HCEC 1CT (cell line): ENCODE results near the gene SPATA6L.
"Not testable (repeated sequence)": the region's sequence is repeated elsewhere in the genome, so short reads cannot be mapped to it uniquely, and the experiment has no call there.

Source experiments
- DNase-seq: peaks from one replicate; pipeline ENCODE4 v3.0.0-alpha.2; 2017

The SPATA6L gene

DNA sequence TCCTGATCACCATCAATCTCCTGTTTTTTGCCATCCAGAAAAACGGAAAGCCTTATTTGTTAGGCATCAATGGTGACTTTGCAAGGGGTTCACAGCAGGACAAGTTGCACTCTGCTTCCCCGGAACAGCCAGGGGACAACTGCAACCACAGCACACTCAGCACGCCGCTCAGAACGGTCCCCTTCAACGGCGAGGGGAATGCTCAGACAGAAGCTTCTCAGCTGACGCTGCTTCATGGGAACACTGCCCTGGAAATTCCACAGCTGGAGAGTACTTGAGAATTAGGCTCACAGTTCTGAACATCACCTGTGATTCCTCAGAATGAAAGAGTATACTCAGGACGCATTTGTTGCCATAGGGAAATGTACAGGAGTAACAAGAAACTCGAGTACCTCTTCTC is 44.3 kb downstream of the SPATA6L start:
- no peak for DNase-seq

DNA sequence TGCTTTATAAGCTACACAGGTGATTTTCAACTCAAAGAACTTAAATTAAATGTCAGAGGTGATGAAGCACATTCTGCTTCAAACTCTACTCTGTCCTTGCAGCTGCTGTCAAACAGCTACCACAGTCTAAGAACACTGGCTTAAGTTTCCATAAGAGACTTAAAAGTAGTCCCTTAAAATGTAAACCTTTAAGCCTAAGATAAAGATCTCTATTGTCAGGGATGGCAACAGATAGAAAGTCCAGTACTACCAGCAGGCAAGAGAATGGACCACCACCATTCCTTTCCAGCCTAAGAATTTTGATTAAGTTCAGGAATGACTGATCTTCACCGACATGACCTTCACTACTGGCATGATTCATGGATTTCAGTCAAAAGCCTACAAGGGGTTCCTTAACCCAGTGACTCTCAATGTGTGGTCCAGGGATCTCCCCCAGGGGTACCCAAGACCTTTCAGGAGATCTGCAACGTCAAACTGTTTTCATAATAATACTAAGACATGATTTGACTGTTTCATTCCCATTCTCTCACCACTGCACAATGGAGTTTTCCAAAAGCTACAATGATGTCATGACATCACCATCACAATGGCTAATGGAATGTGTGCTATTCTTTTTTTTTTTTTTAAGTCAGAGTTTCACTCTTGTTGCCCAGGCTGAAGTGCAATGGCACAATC is 45.3 kb downstream of the SPATA6L start:
- no peak for DNase-seq

DNA sequence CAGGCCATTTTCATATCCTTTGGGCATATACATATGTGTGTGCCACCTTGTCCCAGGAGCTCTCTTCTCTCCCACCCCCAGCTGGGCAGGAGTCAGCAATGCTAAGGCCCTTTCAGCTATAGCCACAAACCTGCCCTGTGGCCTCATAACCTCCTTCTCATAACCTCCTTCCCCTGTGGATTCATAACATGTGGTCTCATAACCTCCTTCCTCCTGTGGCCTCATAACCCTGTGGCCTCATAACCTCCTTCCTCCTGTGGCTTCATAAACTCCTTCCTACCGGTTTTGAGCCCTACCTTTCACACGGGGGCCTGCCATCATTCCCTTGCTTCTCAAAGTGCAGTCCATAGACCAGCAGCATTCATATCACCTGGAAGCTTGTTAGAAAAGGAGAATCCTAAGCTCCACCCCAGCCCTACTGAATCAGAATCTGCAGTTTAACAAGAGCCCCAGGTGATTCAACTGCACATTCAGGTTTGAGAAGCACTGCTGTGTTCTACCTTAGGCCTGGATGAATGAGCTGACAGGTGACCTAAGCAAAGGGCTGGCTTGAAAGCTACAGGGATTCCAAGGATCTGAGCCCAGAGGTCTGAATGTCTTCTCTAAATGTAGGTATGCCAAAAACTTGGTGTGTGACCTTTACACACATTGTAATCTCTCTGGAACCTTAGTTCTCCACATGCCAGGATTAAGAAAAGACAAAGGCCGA is 46.1 kb downstream of the SPATA6L start:
- DNase-seq: no peak

DNA sequence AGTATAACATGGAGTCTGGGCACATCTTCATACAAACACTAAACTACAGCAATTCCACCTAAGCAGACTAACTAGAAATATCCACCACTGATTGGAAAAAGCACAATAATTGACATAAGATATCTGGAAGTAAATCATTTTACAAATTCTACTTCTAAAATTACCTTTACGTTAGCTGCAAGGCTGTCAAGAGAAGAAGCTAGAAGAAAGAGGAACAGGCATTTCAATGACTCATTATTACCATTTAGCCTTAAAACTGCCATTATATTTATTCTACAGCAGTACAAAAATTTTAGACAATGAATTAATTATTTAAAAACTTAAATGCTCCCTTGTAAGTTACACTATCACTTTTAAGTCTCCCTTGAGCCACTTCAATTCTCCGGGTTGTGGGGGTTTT is 47.6 kb downstream of the SPATA6L start:
- DNase-seq: no peak

- no peak for DNase-seq
Measured at GRCh38 chr9:4617752-4618151, 48.5 kb downstream of the SPATA6L start.

DNA sequence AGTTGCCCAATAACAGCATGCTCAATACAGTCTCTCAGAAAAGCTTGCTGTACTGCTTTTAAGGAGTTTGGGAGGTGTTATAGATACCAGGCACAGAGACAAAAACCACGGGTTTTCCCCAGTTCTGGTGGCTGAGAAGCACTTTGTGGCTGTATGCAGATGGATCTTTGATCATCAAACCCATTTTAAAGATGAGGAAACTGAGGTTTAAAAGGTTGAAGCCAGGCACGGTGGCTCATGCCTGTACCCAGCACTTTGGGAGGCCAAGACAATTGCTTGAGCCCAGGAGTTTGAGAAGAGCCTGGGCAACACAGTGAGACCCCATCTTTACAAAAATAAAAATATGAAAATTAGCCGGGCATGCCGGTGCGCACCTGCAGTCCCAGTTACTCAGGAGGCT is 50.5 kb downstream of the SPATA6L start:
- DNase-seq: no peak

DNA sequence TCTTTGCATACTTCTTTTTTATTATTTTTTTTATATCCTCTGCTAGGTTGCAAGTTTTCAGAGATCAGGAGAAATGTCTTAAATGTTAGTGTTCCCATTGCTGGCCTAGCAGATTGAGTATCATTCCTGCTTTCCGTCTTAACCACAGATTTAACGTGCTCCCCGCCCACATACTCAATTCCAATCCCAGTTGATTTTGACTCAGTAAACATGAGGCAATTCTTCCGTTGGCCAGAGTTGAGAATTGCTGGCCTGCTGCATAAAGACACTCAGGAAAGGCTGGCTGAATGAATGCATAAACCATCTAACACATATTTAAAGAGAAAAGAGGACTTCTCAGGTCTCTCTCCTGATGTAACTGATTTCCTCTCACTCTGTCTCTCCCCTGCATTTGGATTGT is 51.0 kb downstream of the SPATA6L start:
- DNase-seq: peak; percentile 37

- no peak for DNase-seq
Measured at GRCh38 chr9:4614627-4615026, 51.7 kb downstream of the SPATA6L start.

DNA sequence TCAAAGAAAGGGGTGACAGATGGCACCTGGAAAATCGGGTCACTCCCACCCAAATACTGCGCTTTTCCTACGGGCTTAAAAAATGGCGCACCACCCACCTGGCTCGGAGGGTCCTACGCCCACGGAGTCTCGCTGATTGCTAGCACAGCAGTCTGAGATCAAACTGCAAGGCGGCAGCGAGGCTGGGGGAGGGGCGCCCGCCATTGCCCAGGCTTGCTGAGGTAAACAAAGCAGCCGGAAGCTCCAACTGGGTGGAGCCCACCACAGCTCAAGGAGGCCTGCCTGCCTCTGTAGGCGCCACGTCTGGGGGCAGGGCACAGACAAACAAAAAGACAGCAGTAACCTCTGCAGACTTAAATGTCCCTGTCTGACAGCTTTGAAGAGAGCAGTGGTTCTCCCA is 60.2 kb downstream of the SPATA6L start:
- DNase-seq: not testable (repeated sequence)

GRCh38 chr9:4604678-4605095 is 61.6 kb downstream of the SPATA6L start:
- DNase-seq: peak; percentile 31

DNA sequence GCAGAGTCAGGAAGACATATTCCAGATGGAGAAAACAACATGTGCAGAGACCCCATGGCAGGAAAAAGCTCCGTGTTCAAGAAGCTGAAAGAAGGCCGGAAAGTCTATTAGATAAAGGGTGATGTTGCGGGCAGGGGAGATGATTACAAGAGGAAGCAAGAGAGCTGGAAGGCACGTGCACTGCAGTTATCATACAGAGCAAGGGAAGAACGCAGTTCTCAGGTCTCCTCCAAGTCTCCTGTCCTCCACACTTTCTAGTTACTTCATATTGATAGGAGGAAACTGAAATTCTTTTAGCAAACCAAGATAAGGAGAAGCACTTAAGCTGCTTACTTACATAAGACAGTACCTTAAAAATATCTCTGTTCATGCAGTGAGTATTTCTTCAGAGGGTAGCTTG is 62.5 kb downstream of the SPATA6L start:
- no peak for DNase-seq

DNA sequence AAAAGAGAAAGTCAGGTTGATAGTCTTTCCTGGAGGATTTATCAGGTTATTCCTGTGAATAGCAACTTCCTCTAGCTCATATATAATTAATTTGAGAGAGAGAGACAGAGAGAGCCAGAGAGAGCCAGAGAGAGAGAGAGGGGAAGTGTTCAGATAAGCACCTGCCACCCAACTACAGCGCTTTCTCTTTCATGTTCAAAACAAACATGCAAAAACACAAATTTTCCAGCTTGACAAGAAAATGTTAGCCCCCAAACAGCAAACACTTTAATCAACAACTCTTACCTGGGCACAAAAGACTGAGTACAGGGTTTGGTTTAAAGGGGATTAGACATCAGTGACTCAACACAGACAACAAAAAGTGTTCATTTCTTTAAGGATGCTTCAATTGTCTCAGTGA is 65.9 kb downstream of the SPATA6L start:
- no peak for DNase-seq

DNA sequence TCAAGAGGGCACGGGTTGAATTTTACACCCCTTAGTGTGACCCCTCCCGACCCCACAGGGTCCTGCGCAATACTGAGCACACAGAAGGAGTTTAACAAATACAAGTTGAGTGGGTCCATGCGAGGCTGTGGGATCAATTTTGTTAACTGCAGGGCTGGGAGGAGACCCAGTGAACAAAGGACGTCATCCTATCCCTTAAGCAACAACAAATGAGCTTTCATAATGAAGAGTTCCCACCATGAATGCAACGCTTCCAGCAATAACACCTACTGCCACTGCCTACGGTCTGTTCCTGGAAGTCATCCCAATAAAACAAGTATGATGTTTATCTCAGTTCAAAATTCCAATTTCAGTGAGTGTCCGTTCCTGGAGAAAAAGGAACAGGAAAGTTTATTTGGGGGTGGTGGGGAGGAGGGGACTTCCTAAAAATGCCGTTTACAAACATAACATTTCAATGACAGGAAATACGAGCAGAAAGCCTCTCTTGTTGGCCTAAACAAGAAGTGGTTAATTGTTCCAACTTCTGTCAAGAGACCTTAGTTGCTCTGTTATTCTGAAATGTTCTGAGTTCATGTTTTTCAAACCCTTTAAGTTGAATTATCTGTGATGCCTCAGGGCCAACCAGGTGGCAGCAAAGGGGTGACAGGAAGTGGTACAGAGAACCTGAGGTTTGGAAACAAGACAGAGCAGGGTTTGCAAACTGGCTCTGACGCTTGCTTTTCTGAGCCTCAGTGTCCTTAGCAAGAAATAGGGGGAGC is 69.9 kb downstream of the SPATA6L start:
- no peak for DNase-seq

DNA sequence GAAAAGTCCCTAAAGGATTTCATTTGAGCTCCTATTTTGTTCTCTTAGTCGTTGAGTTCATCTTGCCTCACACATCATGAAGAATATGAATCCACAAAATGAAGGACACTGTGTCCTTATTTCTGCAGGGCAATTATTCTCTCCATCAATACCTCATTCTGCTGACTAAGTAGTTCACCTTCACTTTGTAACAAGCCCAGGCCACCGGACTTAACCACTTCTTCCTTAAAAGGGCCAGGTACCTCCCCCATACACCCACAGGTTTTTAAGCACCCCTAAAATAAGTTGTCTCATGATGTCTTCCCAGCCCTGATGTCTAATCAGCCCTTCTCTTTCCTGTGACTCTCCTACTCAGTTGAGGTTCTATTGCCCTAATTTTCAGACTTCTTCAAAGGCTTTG is 71.3 kb downstream of the SPATA6L start:
- DNase-seq: no peak

- no peak for DNase-seq
Measured at GRCh38 chr9:4594545-4594944, 71.7 kb downstream of the SPATA6L start.

- peak; percentile 5 for DNase-seq
Measured at GRCh38 chr9:4592886-4593285, 73.4 kb downstream of the SPATA6L start.

GRCh38 chr9:4592295-4592694 is 74.0 kb downstream of the SPATA6L start:
- no peak for DNase-seq

DNA sequence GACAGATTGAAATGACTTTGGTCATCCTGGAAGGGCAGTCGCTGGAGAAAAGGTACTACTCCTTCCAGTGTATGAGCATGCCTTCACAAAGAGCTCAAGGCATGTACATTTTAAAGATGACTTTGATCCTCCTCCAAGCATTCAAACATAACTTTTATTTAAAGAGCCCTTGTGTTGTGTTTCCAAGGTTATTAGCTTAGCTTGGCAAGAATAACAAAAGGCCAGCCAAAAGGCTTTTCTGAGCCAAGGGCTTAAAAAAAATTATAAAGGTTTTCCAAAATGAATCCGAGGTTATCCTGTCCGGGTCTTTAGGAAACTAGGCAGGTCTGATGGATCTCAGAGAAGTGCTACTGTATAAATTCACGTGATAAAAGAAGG is 75.2 kb downstream of the SPATA6L start:
- no peak for DNase-seq

- DNase-seq: no peak
Measured at GRCh38 chr9:4590430-4591122, 75.7 kb downstream of the SPATA6L start.

GRCh38 chr9:4588721-4589120 is 77.6 kb downstream of the SPATA6L start:
- no peak for DNase-seq

DNA sequence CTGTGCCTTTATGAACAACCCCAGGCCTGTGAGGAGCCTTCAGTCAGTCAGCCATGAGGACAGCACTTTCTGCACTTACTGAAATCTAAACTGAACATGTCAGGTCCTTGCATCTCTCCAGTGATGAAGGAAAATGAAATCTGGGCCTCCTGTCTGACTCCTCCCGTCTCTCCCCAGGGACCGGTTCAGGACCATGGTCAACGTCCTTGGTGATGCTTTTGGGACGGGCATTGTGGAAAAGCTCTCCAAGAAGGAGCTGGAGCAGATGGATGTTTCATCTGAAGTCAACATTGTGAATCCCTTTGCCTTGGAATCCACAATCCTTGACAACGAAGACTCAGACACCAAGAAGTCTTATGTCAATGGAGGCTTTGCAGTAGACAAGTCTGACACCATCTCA is 81.1 kb downstream of the SPATA6L start:
- DNase-seq: no peak

- no peak for DNase-seq
Measured at GRCh38 chr9:4584636-4585035, 81.6 kb downstream of the SPATA6L start.

DNA sequence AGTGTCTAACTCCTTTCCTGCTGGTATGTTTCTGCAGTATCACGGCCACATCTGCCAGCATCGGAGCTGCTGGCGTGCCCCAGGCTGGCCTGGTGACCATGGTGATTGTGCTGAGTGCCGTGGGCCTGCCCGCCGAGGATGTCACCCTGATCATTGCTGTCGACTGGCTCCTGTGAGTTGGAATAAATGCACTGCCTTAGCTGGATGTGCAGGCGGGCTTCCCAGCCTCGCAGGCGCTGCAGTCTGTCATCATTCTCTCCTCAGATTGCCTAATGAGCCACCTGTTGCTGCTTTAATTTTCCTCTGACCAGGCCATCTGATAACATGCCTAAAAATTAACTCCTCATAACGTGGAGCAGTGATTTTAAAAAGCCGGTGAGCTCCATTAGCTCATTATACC is 83.3 kb downstream of the SPATA6L start:
- DNase-seq: no peak
